ENCODE data around the gene STPG1. TPM values are rescaled to one million over a fixed set of nuclear protein-coding genes. Genes with fewer than 3 reads are reported as not detected.
A peak's percentile ranks its signal among the peaks of the same experiment; 100 is the strongest.

Gene STPG1
- polyA plus RNA-seq, 1 donor (not counting 4 experiments of a cell fraction or from before 2014, with no cell fraction given): 16.6 TPM

GRCh38 chr1:24400065-24400464, 13.5 kb downstream of the STPG1 start:
- H3K27ac ChIP-seq (ENCODE audit: control insufficient read depth, insufficient read depth, low read length): no peak overlapping the region
- H3K36me3 ChIP-seq (ENCODE audit: control insufficient read depth in 2 of 2, extremely low read depth in 1 of 2, insufficient read depth in 2 of 2, low read length in 2 of 2): peaks cover 3 to 7% of the 10 kb centered on the region in 2 experiments
- no peaks in the 10 kb centered on the region for H3K27me3 ChIP-seq (ENCODE audit: control insufficient read depth, extremely low read depth, insufficient read depth, low read length)
- peaks cover 2% of the 10 kb centered on the region for H3K9me1 ChIP-seq (ENCODE audit: control insufficient read depth, extremely low read depth, insufficient read depth, low read length)
- no peaks in the 10 kb centered on the region for H3K4me1 ChIP-seq (ENCODE audit: control insufficient read depth, extremely low read depth, insufficient read depth, low read length)
- FAIRE-seq (no peak), DNase-seq (ENCODE audit: low read depth, low spot score) (no peak)
- H3K9ac ChIP-seq (ENCODE audit: control insufficient read depth, extremely low read depth, insufficient read depth, low read length): no peak overlapping the region
- H3K79me2 ChIP-seq (ENCODE audit: control insufficient read depth, insufficient read depth, low read length): no peaks in the 10 kb centered on the region
- dilution Hi-C loops (cut with MboI; ENCODE audit: extremely low pct_ligation_motif_present, low sequenced_read_pairs): no loop called here
- no peak overlapping the region for H3K4me3 ChIP-seq (ENCODE audit: control insufficient read depth in 2 of 3, extremely low read depth in 1 of 3, insufficient read depth in 2 of 3, low read depth in 1 of 3, low read length in 3 of 3)
- H3K4me2 ChIP-seq (ENCODE audit: control insufficient read depth, extremely low read depth, insufficient read depth, low read depth, low read length): no peak overlapping the region
- no peaks in the 10 kb centered on the region for H4K20me1 ChIP-seq (ENCODE audit: control insufficient read depth, extremely low read depth, insufficient read depth, low read length)
- no peak overlapping the region for H2AFZ ChIP-seq (ENCODE audit: control insufficient read depth, low read length)
- TF ChIP-seq EZH2 (IDR thresholded peaks at IDR 0.05; ENCODE audit: low read length): no peak
- no peak for TF ChIP-seq CTCF (optimal IDR thresholded peaks at IDR 0.05 in 1 of 3, IDR thresholded peaks at IDR 0.05 in 1 of 3, conservative IDR thresholded peaks at IDR 0.05 in 1 of 3; ENCODE audit: extremely low read depth in 1 of 3, insufficient read depth in 2 of 3, low read length in 3 of 3)
- no peaks in the 10 kb centered on the region for H3K9me3 ChIP-seq (ENCODE audit: control insufficient read depth, low read depth, low read length)

GRCh38 chr1:24393892-24394291, 19.7 kb downstream of the STPG1 start:
- Histone ChIP-seq H3K4me2 (ENCODE audit: control insufficient read depth, extremely low read depth, insufficient read depth, low read depth, low read length) (peak overlapping the region; percentile 41), H3K36me3 (ENCODE audit: control insufficient read depth in 2 of 2, extremely low read depth in 1 of 2, insufficient read depth in 2 of 2, low read length in 2 of 2) (peaks cover 2 to 11% of the 10 kb centered on the region in 2 experiments), H3K4me1 (ENCODE audit: control insufficient read depth, extremely low read depth, insufficient read depth, low read length) (peaks cover 29% of the 10 kb centered on the region), H3K27ac (ENCODE audit: control insufficient read depth, insufficient read depth, low read length) (peak overlapping the region; percentile 62), H2AFZ (ENCODE audit: control insufficient read depth, low read length) (no peak overlapping the region), H3K27me3 (ENCODE audit: control insufficient read depth, extremely low read depth, insufficient read depth, low read length) (no peaks in the 10 kb centered on the region), H3K79me2 (ENCODE audit: control insufficient read depth, insufficient read depth, low read length) (peaks cover 2% of the 10 kb centered on the region), H3K9me1 (ENCODE audit: control insufficient read depth, extremely low read depth, insufficient read depth, low read length) (no peaks in the 10 kb centered on the region), H3K9ac (ENCODE audit: control insufficient read depth, extremely low read depth, insufficient read depth, low read length) (peak overlapping the region; percentile 51), H3K9me3 (ENCODE audit: control insufficient read depth, low read depth, low read length) (no peaks in the 10 kb centered on the region), H4K20me1 (ENCODE audit: control insufficient read depth, extremely low read depth, insufficient read depth, low read length) (no peaks in the 10 kb centered on the region), H3K4me3 (ENCODE audit: control insufficient read depth in 2 of 3, extremely low read depth in 1 of 3, insufficient read depth in 2 of 3, low read depth in 1 of 3, low read length in 3 of 3) (peak overlapping the region in 1 of 3 experiments; percentile 24)
- peak; percentile 68 for FAIRE-seq
- TF ChIP-seq EZH2 (IDR thresholded peaks at IDR 0.05; ENCODE audit: low read length): no peak
- no peak for TF ChIP-seq CTCF (optimal IDR thresholded peaks at IDR 0.05 in 1 of 3, IDR thresholded peaks at IDR 0.05 in 1 of 3, conservative IDR thresholded peaks at IDR 0.05 in 1 of 3; ENCODE audit: extremely low read depth in 1 of 3, insufficient read depth in 2 of 3, low read length in 3 of 3)
- no peak for DNase-seq (ENCODE audit: low read depth, low spot score)
- dilution Hi-C loops (cut with MboI; ENCODE audit: extremely low pct_ligation_motif_present, low sequenced_read_pairs): loop anchor here (10.0 kb wide), 1 partner anchor 199 kb away; no protein-coding TSS in a partner anchor
